GM18873 (cell line): ENCODE data around the gene GRIN3A.
A peak's percentile ranks its signal among the peaks of the same experiment; 100 is the strongest.

Experiments used
- ATAC-seq: cut with Tn5 transposase; IDR thresholded peaks from one replicate; pipeline ENCODE4 v1.9.1; 2021; ENCODE audit warnings: mild to moderate bottlenecking, moderate library complexity, moderate number of reproducible peaks; ENCODE audit not compliant: unreplicated experiment, low FRiP score

GRIN3A gene

DNA sequence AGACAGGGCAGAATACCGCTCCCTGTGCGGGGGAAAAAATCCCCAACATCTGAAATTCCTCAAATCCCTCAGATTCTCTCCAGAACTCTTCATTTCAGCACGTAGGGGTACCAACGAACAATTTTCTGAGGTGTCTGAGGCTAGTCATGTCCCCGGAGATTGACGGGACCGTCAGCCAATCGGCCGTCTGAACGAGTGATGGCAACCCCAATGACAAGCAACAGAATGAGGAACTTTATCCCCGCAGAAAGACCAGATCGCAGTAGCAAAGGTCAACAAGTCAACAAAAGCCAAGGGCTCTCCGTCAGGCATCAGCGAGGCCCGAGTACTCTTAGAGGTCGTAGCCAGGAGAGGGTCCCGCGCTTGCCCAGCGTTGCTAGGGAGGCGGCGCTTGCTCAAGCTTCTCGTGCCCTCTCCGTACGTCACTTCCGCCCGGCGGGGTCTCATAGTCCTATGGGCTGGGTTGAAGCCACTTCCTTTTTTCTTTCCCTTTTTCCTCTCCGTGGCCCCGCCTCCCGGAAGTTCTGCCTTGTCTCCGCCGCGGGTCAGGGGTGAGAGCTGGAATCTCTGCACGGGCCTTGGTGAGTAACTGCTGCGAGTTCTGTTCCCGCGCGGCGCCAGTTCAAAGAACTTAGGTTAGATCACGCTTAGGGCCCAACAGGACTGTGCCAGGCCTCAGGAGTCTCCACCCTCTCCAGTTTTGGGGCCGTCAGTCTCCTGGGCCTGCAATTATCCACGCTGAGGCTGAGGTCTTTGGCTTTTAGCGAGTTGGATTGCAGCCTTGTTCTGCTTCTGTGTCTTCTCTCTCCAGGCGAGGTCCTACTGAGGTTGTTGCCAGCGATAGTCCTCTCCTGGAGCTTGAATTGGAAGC, 204.9 kb downstream of the GRIN3A start, which contains the start of gene RNF20:
Gene RNF20, plus strand, starts transcription at position 520 of the 871 bp plus-strand sequence. CDS start 1,571 bp downstream, outside the sequence.
- ATAC-seq = peak; percentile 99

- peak; percentile 45 for ATAC-seq
These were observed 208.3 kb downstream of the GRIN3A start for GRCh38 chr9:101530076-101530711.

DNA sequence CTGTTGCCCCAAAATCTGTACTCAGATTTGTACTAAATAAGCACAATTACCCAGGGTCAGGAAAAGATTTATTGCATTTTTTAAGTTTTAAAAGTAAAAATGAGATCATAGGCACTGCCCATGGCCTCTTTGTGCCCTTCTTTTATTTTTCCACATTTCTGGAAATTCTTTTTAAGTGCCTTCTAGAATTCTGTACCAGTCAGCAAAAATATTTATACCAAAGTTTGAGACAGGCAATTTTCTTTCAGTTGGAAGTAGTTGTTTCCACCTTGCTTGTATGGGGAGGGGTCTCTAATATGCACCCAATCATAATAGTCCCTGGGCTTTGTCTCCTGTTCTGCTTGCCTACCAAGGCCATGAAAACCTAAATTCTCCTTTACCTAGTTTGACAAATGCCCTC, 210.4 kb downstream of the GRIN3A start:
- no peak for ATAC-seq

DNA sequence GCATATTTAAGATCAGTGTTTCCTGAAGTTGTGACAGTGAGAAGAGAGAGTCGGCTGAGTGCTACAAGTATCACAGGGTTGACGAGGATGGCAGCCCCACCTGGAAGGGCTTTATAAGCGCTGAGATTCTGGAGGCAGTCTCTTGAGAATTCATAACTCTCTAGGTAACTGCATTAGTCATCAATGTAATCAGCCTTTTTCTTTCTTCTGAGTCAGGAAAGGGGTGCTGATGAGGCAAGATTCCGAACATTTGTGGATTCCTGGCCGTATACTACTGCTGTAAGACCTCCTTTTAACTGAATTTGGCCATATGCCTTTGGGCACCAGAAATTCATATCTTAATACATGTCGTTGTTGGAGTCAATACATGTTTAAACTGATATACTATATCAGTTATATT, 211.4 kb downstream of the GRIN3A start:
- no peak for ATAC-seq

DNA sequence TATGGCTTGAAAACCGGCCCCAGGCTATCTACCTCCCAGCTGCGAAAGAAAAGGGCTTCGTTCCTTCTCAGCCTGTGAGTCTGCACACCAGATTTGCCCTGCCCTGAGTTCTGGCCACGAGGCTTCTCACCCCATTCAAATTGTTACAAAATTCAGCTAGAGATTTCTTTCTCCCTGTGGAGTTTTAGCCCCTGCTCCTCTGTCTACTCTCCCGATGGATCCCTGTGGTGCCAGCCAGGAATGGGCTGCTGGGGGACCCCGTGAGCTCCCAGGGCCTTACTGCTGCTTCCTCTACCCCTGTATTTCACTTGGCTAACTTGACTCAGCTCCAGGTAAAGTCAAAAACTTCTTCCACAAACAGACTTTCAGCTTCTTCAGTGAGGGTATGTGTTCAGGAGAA, 214.1 kb downstream of the GRIN3A start:
- no peak for ATAC-seq
